Fibroblast of upper back skin (primary cell): Measurements from ENCODE around the gene PKNOX2.
A peak's percentile ranks its signal among the peaks of the same experiment; 100 is the strongest.

ENCODE experiments used
- DNase-seq: peaks from one replicate; pipeline ENCODE4 v3.0.0-alpha.2; 2013

Gene PKNOX2

DNA sequence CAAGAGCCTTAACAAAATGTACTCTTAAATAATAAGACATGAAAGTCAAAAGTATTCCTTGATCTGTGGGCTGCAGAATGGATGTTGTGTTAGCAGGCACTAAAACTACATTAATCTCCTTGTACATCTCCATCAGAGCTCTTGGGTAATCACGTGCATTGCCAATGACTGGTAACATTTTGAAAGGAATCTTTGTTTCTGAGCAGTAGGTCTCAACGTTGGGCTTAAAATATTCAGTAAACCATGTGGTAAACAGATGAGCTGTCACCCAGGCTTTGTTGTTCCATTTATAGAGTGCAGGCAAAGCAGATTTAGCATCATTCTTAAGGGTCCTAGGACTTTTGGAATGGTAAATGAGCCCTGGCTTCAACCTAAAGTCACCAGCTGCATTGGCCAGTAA, 152.9 kb downstream of the PKNOX2 start:
- no peak for DNase-seq

- no peak for DNase-seq
These were observed 155.1 kb downstream of the PKNOX2 start for GRCh38 chr11:125319649-125320048.

GRCh38 chr11:125320347-125321076, 156.0 kb downstream of the PKNOX2 start:
- no peak for DNase-seq

DNA sequence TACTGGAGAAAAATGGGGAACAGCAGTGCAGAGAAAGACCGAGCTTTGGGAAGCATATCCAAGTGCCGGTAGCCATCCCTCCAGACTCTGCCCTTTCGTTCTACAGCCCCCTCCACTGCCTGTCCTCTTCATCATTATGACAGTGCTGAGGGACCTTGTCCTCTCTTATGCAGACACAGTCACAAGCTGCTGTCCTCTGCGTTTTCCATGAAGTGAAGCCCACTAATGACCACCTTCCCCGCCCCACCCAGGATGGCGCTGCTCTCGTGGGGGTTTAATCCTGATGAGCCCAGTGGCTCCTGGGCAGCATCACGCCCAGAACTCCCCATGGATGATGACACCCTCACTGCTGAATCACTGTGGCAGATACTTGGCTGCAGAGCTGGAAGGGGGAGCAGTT, 157.7 kb downstream of the PKNOX2 start:
- no peak for DNase-seq

GRCh38 chr11:125325196-125325595, 160.6 kb downstream of the PKNOX2 start:
- no peak for DNase-seq

DNA sequence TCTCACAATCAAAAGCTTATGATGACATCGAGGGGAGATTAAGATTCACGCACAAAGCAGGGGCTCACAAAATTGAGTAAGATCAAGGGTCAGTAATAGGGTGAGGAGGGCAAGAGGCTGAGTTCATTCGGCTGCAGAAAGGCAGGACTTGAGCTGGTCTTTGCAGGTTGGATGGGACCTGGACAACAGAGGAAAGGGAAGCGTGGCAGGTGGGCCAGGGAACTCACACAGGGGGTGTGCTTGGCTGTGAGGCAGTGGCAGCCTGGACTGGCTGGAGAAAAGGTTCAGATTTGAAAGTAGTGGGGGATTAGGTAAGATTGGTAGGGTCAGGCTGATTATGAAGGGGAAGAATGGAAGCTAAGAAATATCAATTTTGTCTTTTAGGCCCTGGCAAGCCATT, 161.6 kb downstream of the PKNOX2 start:
- no peak for DNase-seq

DNA sequence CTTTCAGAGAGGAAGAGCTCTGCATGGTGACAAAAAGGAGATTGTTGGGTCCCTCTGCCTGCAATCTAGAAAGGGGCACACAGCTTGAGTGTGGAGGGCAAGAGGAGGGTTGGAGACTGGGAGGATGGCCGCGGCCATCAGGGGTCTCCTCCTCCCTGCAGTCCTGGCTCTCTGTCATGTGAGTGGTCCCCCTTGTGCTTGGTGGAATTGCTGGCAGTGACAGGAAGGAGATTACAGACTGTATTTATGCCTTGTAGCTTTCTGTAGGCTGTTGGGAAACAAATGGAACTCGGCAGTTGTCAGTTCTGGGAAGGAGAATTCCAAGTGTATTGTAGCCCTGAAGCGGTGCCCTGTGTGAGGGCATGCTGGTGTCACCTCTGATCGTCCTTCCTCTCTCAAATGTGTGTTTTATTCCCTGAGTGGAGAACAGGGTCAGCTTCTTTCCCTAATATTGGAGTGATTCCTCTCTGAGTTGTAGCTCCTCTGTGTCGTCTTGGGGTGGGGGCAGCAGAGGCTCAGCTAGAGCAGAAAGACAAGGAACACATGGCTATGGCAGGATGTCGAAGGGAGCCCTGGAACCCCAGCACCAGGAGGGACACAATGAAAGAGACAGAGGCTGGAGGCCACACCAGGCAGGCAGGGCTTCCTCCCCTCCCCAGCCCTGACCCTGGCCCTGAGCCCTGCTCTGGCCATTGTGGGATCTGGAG, 163.1 kb downstream of the PKNOX2 start:
- no peak for DNase-seq

GRCh38 chr11:125328225-125328580, 163.7 kb downstream of the PKNOX2 start:
- no peak for DNase-seq

DNA sequence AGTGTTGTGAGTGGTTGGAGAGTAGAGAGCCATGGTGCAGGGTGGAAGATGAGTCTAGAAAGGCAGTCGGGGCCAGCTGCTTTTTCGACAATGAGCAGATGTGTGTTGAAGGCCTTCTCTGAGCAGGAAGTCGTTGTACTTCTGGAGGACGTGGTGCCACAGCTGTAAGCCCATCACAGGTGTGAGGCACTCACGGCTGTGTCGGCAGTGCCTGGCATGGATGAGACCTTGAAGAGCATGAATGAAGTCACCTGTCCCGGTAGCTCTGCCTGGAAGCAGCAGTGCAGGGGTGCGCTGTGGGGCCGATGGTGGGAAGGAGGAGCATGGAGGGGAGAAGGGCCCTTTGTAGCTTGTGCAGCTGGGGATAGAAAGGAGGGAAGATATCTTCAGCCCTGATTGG, 165.2 kb downstream of the PKNOX2 start:
- DNase-seq = no peak

GRCh38 chr11:125330462-125331325, 166.1 kb downstream of the PKNOX2 start:
- DNase-seq = no peak

DNA sequence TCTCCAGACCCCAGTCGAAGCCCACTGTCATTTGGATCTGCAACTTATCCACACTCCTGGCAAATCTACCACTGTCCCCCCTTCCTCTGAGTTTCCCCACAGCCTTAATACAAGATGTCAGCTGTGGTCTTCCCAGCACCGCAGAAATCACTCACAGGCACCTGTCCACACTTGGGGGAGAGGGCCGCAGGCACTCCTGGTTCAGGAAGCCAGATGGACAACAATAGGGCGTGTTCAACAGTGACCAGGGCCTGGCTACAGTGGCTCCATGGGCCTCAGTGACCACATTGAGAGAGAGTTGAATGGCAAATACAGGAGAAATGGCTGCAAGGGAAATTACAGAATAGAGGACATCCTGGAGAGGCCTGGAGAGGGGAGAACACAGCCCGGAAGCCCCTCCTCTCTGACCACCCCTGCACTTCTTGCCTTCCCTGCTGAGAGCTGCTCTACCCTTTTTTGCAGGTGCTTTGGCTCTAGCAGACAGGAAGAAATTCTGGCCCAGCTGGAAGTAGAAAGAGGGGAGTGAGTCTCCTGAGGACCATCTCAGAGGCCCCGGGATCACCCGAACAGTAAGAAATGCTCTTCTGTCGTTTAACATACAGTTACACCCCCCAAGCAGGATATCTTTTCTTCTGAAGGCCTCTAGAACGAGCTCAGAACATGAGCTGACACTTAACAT, 166.9 kb downstream of the PKNOX2 start:
- no peak for DNase-seq

- DNase-seq = no peak
These were observed 168.3 kb downstream of the PKNOX2 start for GRCh38 chr11:125332821-125333220.

GRCh38 chr11:125333354-125334073, 169.0 kb downstream of the PKNOX2 start:
- DNase-seq = no peak

DNA sequence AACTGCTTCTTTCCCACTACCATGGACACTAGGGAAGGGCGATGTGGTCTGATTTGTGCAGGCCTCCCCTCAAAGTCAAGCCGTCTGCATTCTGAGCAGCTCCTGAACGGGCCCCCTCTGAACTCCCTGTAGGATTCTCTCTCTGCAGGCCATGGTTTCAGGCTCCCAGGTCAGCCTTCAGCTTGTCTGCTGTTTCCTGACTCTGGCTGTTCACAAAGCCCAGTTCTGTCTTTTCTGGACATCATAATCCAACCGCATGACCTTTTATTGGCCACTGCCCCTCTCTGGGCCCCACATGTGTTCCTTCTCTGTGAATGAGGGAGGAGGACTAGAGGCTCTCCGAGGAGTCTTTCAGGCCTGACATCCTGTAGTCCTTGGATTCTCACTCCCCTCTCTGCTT, 170.6 kb downstream of the PKNOX2 start:
- DNase-seq = no peak

DNA sequence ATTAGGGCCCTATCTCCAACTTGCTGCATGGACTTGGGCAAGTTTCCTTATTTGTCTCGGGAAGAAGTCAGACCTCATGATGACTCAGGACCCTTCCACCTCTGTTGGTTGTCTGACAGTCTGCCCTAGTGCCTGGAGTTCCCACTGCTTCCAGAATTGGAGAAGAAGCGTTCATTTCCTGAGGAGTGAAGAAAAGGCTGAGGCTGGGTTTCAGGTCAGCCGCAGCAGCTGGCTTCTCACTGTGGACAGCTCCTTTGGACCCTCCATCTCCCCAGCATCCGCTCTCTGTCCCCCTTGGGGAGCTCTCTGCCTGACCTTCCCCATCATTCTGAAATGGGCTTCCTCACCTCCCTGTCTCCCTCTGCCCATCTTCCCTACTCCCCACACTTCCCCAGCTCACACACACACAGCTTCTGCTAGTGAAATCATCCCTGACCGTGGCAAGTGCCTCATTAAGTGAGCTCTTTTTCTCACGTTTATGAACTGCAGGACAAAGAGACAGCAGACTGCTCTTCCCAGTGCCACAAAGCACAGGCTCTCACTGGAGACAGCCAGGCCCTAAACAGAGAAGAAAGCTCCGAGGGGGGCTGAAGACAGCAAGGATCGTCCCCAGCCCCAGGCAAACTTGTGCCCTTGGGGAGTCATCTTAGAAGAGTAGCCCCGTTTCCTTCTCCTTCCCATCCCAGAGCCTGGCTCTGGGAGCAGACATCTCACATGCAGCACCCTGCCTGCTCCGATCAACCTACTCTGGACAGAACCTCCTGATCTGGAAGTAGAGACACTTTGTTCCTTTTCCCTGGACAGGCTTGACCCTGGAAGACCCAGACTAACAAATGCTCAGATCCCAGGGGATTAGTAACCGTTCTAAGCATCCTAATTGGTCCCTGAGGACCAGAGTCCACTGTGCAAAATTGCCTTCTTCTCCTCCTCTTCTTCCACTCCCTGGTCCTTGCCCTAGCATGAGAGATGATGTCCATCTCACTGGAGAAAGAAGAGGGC, 173.6 kb downstream of the PKNOX2 start:
- peak; percentile 44 for DNase-seq

DNA sequence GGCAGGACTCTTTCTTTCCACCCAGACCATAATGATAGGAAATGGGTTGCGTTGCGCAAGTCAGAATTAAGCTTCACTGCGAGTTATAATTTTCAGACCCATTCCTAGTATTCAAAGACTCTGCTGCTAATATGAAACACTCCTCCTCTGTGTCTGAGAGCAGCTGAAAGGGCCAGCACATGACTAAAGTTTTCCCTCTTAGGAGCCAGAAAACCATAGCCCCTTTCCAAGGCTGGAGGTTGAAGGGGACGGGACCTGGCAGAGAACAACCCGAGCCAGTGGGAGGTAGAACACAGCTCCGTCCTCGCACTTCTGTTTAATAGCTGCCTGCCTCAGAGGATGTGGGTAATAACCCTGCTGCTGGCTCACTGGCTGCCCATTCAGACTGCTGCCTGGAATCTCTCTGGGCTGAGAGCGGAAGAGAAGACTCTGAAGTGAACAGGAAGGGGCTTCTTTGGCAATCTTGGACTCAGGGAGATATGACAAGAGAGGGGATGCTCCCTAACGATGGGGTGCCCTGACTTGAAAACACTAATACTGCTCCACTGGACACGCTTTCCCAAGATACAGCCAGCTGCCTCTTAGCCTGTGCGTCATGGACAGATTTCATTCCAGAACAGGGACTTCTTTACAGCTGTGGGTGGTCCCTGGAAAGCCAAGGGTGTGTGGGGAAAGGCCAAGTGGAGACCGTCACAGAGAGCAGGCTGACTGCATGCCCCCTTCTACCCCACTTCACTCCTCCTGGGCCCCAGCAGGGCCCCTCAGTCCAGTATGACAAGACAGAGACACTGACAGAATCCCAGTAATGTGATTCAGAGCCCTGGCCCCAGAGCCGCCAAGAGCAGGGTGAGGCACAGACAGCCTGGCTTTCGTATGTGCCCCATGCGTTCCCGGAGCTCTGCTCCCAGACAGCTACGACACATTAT, 174.6 kb downstream of the PKNOX2 start:
- peak; percentile 62 for DNase-seq

DNA sequence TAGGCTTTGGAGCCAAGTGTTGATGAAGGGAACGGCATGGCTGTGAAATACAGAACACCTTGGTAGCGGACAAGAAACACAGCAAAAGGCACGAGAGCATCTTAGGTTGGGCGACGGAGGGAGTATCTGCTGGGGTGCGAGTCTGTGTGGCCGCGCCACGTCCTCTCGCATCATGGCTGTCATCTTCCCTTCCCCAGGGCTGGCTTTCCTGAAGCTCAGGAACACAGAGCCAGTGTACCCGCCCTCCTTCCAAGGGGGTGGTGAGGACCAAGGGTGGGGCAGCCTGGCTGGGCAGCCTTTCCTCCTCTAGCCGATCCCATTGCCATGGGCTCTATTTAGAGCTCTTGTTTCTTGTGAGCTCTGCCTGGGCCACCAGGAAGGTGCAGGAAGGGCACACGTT, 177.1 kb downstream of the PKNOX2 start:
- no peak for DNase-seq

GRCh38 chr11:125342281-125342930, 177.9 kb downstream of the PKNOX2 start:
- no peak for DNase-seq

- DNase-seq = no peak
These were observed 178.7 kb downstream of the PKNOX2 start for GRCh38 chr11:125343086-125343717.
